Endodermal cell (in vitro differentiated cells): ENCODE measurements around the gene FAM174B. TPM values are rescaled to one million over a fixed set of nuclear protein-coding genes. Genes with fewer than 3 reads are reported as not detected.

Experiments used
- DNase-seq: peaks from one replicate; pipeline ENCODE4 v3.0.0-alpha.2; 2017
- H3K27ac ChIP-seq: 2 replicates; pipeline ENCODE4 v1.5.1; 2013; ENCODE audit warnings: mild to moderate bottlenecking, low read depth, low read length, moderate library complexity
- H3K27me3 ChIP-seq: 2 replicates; pipeline ENCODE4 v1.6.1; 2013; ENCODE audit warnings: mild to moderate bottlenecking, low read length, moderate library complexity; ENCODE audit not compliant: insufficient read depth, control insufficient read depth, poor library complexity, severe bottlenecking
- H3K36me3 ChIP-seq: 2 replicates; pipeline ENCODE4 v1.7.0; 2013; ENCODE audit warnings: mild to moderate bottlenecking, low read length, moderate library complexity; ENCODE audit not compliant: control insufficient read depth, insufficient read depth
- H3K4me1 ChIP-seq: one replicate; pipeline ENCODE4 v1.7.0; 2013; ENCODE audit warnings: low read length; ENCODE audit not compliant: control insufficient read depth, insufficient read depth
- H3K4me3 ChIP-seq: 2 replicates; pipeline ENCODE4 v1.5.1; 2013; ENCODE audit warnings: mild to moderate bottlenecking, low read length, moderate library complexity
- H3K9ac ChIP-seq: 2 replicates; pipeline ENCODE4 v1.6.1; 2013; ENCODE audit warnings: mild to moderate bottlenecking, low read length, moderate library complexity; ENCODE audit not compliant: poor library complexity, severe bottlenecking; ENCODE audit errors: extremely low read depth
- H3K9me3 ChIP-seq: 2 replicates; pipeline ENCODE4 v1.6.1; 2013; ENCODE audit warnings: mild to moderate bottlenecking, low read length, moderate library complexity; ENCODE audit not compliant: control insufficient read depth
- H3K27ac Mint-ChIP-seq: 2 replicates; pipeline ENCODE4 v1.8.0; 2020; ENCODE audit warnings: mixed read lengths
- H3K27me3 Mint-ChIP-seq: 2 replicates; pipeline ENCODE4 v1.8.0; 2021; ENCODE audit warnings: mild to moderate bottlenecking, mixed read lengths; ENCODE audit not compliant: insufficient read depth
- H3K36me3 Mint-ChIP-seq: 2 replicates; pipeline ENCODE4 v1.8.0; 2020; ENCODE audit warnings: low read depth, mixed read lengths
- H3K4me1 Mint-ChIP-seq: 2 replicates; pipeline ENCODE4 v1.8.0; 2020; ENCODE audit warnings: mixed read lengths
- H3K4me3 Mint-ChIP-seq: 2 replicates; pipeline ENCODE4 v1.8.0; 2020; ENCODE audit warnings: mild to moderate bottlenecking, moderate library complexity, mixed read lengths
- H3K9me3 Mint-ChIP-seq: 2 replicates; pipeline ENCODE4 v1.8.0; 2020; ENCODE audit warnings: mild to moderate bottlenecking, mixed read lengths
- WGBS, 2 experiments: methylation state at CpG; one replicate each; pipeline versions ENCODE4 v1.1.5 to v1.1.7; 2013; ENCODE audit warnings: missing lambda C conversion rate in 2 of 2, mixed read lengths in 1 of 2; ENCODE audit not compliant: insufficient coverage in 1 of 2, insufficient read length in 1 of 2; 5-methylcytosine and 5-hydroxymethylcytosine counted together
- total RNA-seq, 2 donors: library from RNA; stranded (reverse); fragmentation: NEBNext Ultra II Directional in 1 of 2; extraction: Animal tissue kit (Norgen Biotek cat#: 25700) in 1 of 2; gene quantifications; 2 replicates in 1 of 2; 3 replicates in 1 of 2; pipeline ENCODE4 v1.2.1, GENCODE V29; 2021
- TF ChIP-seq, protein P1 (sequence below): fragments of 200-600 bp; sonication (generic); conservative IDR thresholded peaks from 2 replicates; pipeline ENCODE4 v1.5.0; 2021; ENCODE audit warnings: antibody characterized with exemption, mild to moderate bottlenecking

The FAM174B gene
- total RNA-seq, 2 donors from 2014 or later = 66.0 to 105 TPM

DNA sequence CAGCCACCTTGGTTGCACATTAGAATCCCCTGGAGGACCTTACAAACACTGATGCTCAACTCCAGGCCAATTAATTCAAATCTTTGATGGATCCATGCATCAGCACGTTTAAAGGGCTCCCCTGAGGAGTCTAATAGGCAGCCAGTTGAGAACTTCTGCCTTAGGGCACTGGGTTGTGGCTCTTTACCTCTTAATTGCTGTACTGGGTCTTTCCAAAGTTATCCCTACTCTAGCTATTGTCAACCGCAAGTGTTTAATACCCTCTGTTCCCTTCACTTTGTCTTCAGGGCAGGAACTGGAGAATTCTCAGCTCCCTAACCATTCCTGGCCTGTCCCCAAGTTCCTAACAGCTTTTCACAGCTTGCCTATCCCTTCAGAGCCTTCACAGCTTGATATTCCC is 15.0 kb upstream of the FAM174B start:
- DNase-seq = peak; percentile 49
- Mint-ChIP-seq H3K4me3 (no peak overlapping the region), H3K4me1 (peaks cover 69% of the 10 kb centered on the region), H3K36me3 (no peaks in the 10 kb centered on the region), H3K27ac (peak overlapping the region; percentile 0), H3K9me3 (no peaks in the 10 kb centered on the region), H3K27me3 (peaks cover 14% of the 10 kb centered on the region)
- TF ChIP-seq, protein P1, sequence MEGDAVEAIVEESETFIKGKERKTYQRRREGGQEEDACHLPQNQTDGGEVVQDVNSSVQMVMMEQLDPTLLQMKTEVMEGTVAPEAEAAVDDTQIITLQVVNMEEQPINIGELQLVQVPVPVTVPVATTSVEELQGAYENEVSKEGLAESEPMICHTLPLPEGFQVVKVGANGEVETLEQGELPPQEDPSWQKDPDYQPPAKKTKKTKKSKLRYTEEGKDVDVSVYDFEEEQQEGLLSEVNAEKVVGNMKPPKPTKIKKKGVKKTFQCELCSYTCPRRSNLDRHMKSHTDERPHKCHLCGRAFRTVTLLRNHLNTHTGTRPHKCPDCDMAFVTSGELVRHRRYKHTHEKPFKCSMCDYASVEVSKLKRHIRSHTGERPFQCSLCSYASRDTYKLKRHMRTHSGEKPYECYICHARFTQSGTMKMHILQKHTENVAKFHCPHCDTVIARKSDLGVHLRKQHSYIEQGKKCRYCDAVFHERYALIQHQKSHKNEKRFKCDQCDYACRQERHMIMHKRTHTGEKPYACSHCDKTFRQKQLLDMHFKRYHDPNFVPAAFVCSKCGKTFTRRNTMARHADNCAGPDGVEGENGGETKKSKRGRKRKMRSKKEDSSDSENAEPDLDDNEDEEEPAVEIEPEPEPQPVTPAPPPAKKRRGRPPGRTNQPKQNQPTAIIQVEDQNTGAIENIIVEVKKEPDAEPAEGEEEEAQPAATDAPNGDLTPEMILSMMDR = no peak
- peaks cover 35% of the 10 kb centered on the region for H3K4me1 ChIP-seq
- no peak overlapping the region for H3K4me3 ChIP-seq
- 39 to 43% methylated on average over 2 of the region's 2 CpGs for WGBS, 2 experiments
- H3K36me3 ChIP-seq = no peaks in the 10 kb centered on the region
- no peaks in the 10 kb centered on the region for H3K27me3 ChIP-seq
- no peak overlapping the region for H3K27ac ChIP-seq
- no peaks in the 10 kb centered on the region for H3K9me3 ChIP-seq
- H3K9ac ChIP-seq = no peak overlapping the region

DNA sequence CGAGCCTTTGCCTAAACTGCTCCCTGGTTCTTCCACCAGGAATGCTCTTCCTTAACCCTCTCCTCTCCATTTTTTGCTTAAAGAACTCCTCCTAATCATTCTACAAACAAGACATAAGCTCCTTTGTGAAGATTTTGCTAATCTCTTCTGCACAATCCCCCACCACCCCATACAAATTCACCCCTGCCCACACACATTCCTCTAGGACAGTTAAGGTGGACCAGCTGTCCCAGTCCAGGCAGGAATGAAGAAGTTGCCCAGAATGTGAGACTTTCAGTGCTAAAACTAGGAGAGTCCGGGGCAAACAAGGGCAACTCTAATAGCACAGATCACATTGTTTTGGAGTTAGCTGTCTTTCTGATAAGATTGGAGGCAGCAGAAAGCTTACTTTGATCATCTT is 13.9 kb upstream of the FAM174B start:
- no peaks in the 10 kb centered on the region for H3K36me3 Mint-ChIP-seq
- H3K9me3 Mint-ChIP-seq = no peaks in the 10 kb centered on the region
- H3K27ac Mint-ChIP-seq = peak overlapping the region; percentile 37
- Histone ChIP-seq H3K36me3 (no peaks in the 10 kb centered on the region), H3K9me3 (no peaks in the 10 kb centered on the region), H3K4me3 (peak overlapping the region; percentile 38), H3K4me1 (peaks cover 42% of the 10 kb centered on the region), H3K27ac (no peak overlapping the region), H3K9ac (no peak overlapping the region), H3K27me3 (no peaks in the 10 kb centered on the region)
- TF ChIP-seq, protein P1 = peak; percentile 43
- DNase-seq = peak; percentile 38
- H3K4me1 Mint-ChIP-seq = peaks cover 80% of the 10 kb centered on the region
- H3K27me3 Mint-ChIP-seq = peaks cover 14% of the 10 kb centered on the region
- 67 to 68% methylated on average over 2 of the region's 2 CpGs for WGBS, 2 experiments
- H3K4me3 Mint-ChIP-seq = no peak overlapping the region

DNA sequence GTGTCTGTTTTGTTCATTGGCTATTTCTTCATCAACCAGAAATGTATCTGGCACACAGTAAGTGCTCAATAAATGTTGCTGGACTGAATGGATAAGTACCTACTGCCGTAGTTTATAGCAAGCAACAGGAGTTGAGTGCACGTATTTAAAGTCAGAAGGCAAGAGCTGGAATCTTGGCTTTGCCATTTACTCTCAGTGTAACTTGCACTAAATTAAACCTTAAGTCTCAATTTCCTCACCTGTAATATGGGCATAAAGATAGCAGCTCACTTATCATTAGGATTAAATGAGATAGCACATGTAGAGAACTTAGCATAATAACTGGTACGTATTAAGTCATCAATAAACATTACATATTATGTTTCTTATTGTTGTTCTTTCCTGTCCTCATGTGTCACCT is 13.0 kb upstream of the FAM174B start:
- DNase-seq = no peak
- Mint-ChIP-seq H3K4me1 (peaks cover 86% of the 10 kb centered on the region), H3K27ac (no peak overlapping the region), H3K9me3 (no peaks in the 10 kb centered on the region), H3K27me3 (peaks cover 14% of the 10 kb centered on the region), H3K4me3 (no peak overlapping the region), H3K36me3 (no peaks in the 10 kb centered on the region)
- Histone ChIP-seq H3K9me3 (no peaks in the 10 kb centered on the region), H3K27ac (no peak overlapping the region), H3K27me3 (no peaks in the 10 kb centered on the region), H3K36me3 (no peaks in the 10 kb centered on the region), H3K4me3 (no peak overlapping the region), H3K4me1 (peaks cover 50% of the 10 kb centered on the region), H3K9ac (no peak overlapping the region)
- TF ChIP-seq, protein P1 = no peak
- WGBS, 2 experiments = 97 to 100% methylated on average over 1 to 3 of the region's 3 CpGs
